Left lung (tissue), 10 donors: ENCODE data around the gene DAP. TPM values are rescaled to one million over a fixed set of nuclear protein-coding genes. Genes with fewer than 3 reads are reported as not detected.

Source experiments
- ATAC-seq: fragments of 200-7000 bp; cut with Tn5 transposase; one replicate; pipeline ENCODE4 v1.9.1; 2020; ENCODE audit warnings: moderate library complexity
- DNase-seq, 4 donors: peaks; one replicate each; pipeline ENCODE4 v3.0.0-alpha.2; 2013 to 2020
- H3K27ac ChIP-seq, 2 donors: fragments of 200-600 bp; sonication (generic) in 1 of 2; one replicate each; pipeline versions ENCODE4 v1.5.0 to v1.8.0; 2020 to 2021
- H3K27me3 ChIP-seq, 2 donors: fragments of 200-600 bp; sonication (generic) in 1 of 2; one replicate each; pipeline versions ENCODE4 v1.5.0 to v1.8.0; 2020 to 2021
- H3K36me3 ChIP-seq, 2 donors: fragments of 200-600 bp; sonication (generic) in 1 of 2; one replicate each; pipeline versions ENCODE4 v1.5.0 to v1.8.0; 2020 to 2021
- H3K4me1 ChIP-seq, 2 donors: fragments of 200-600 bp; one replicate each; pipeline ENCODE4 v1.8.0; 2021
- H3K4me3 ChIP-seq, 2 donors: fragments of 200-600 bp; sonication (generic) in 1 of 2; one replicate each; pipeline versions ENCODE4 v1.5.0 to v1.8.0; 2020 to 2021; ENCODE audit warnings: mild to moderate bottlenecking in 1 of 2
- H3K9me3 ChIP-seq, 2 donors: fragments of 200-600 bp; sonication (generic) in 1 of 2; one replicate each; pipeline versions ENCODE4 v1.5.0 to v1.8.0; 2020 to 2021
- CTCF ChIP-seq, 2 donors: fragments of 200-600 bp; sonication (generic) in 1 of 2; IDR thresholded peaks; one replicate each; pipeline versions ENCODE4 v1.5.0 to v1.8.0; 2021; ENCODE audit warnings: antibody characterized with exemption in 2 of 2
- intact Hi-C, 2 donors: fragments of 100-400 bp; cut with DNase I; formaldehyde crosslinking; loops; one replicate each; pipeline versions ENCODE4 v1.11.2 to v1.14.2; 2022
- polyA plus RNA-seq, 6 donors: library from polyadenylated mRNA; unstranded; fragments of 120-200 nt; gene quantifications; one replicate each; pipeline ENCODE4 v1.2.1, GENCODE V29; 2013; ENCODE audit not compliant: insufficient read length in 6 of 6
- total RNA-seq, 2 donors: library from RNA; stranded (reverse); fragmentation: NEBNext Ultra II Directional; extraction: Animal tissue kit (Norgen Biotek cat#: 25700); gene quantifications; one replicate each; pipeline ENCODE4 v1.2.1, GENCODE V29; 2021
- donor health status: DM: no; HTN: yes; CAD: no.
- donor health status: DM: no; HTN: no; CAD: no.

The DAP gene
- total and polyA plus RNA-seq, 8 donors = 78.5 to 125 (median 107) TPM

- TF ChIP-seq CTCF (IDR thresholded peaks at IDR 0.05) = no peak
- no peak for ATAC-seq
- no peaks in the 10 kb centered on the region for H3K27me3 ChIP-seq
- DNase-seq = no peak
- no peak overlapping the region for H3K27ac ChIP-seq
- no peak overlapping the region for H3K4me3 ChIP-seq
- peaks cover 0 to 23% of the 10 kb centered on the region in 2 donors for H3K36me3 ChIP-seq
- intact Hi-C loops = no loop called here
- H3K9me3 ChIP-seq = peaks cover 0 to 2% of the 10 kb centered on the region in 2 donors
- H3K4me1 ChIP-seq = peaks cover 4 to 30% of the 10 kb centered on the region in 2 donors
Measured at GRCh38 chr5:10736808-10737207, 24.2 kb downstream of the DAP start.

- intact Hi-C loops = no loop called here
- Histone ChIP-seq H3K27me3 (no peaks in the 10 kb centered on the region), H3K4me1 (peaks cover 4 to 34% of the 10 kb centered on the region in 2 donors), H3K36me3 (peaks cover 0 to 23% of the 10 kb centered on the region in 2 donors), H3K9me3 (peaks cover 0 to 2% of the 10 kb centered on the region in 2 donors), H3K4me3 (no peak overlapping the region), H3K27ac (no peak overlapping the region)
- no peak for TF ChIP-seq CTCF (IDR thresholded peaks at IDR 0.05)
- DNase-seq (no peak), ATAC-seq (no peak)
Measured at GRCh38 chr5:10736354-10736753, 24.7 kb downstream of the DAP start.

GRCh38 chr5:10735569-10736276 is 25.3 kb downstream of the DAP start:
- no peak for TF ChIP-seq CTCF (IDR thresholded peaks at IDR 0.05)
- intact Hi-C loops = no loop called here
- peaks cover 0 to 18% of the 10 kb centered on the region in 2 donors for H3K36me3 ChIP-seq
- no peak overlapping the region for H3K4me3 ChIP-seq
- H3K27me3 ChIP-seq = no peaks in the 10 kb centered on the region
- ATAC-seq (no peak), DNase-seq (no peak)
- no peak overlapping the region for H3K27ac ChIP-seq
- no peaks in the 10 kb centered on the region for H3K9me3 ChIP-seq
- H3K4me1 ChIP-seq = peaks cover 4 to 34% of the 10 kb centered on the region in 2 donors

GRCh38 chr5:10734832-10735523 is 26.1 kb downstream of the DAP start:
- no peak for TF ChIP-seq CTCF (IDR thresholded peaks at IDR 0.05)
- peaks cover 4 to 34% of the 10 kb centered on the region in 2 donors for H3K4me1 ChIP-seq
- H3K9me3 ChIP-seq = no peaks in the 10 kb centered on the region
- H3K4me3 ChIP-seq = no peak overlapping the region
- intact Hi-C loops = no loop called here
- no peaks in the 10 kb centered on the region for H3K27me3 ChIP-seq
- DNase-seq (no peak), ATAC-seq (no peak)
- H3K36me3 ChIP-seq = peaks cover 0 to 14% of the 10 kb centered on the region in 2 donors
- H3K27ac ChIP-seq = no peak overlapping the region

- Histone ChIP-seq H3K4me1 (peaks cover 4 to 34% of the 10 kb centered on the region in 2 donors), H3K36me3 (peaks cover 0 to 14% of the 10 kb centered on the region in 2 donors), H3K27ac (peak overlapping the region in 1 of 2 donors; percentile 8), H3K4me3 (no peak overlapping the region), H3K27me3 (no peaks in the 10 kb centered on the region), H3K9me3 (no peaks in the 10 kb centered on the region)
- no peak for TF ChIP-seq CTCF (IDR thresholded peaks at IDR 0.05)
- intact Hi-C loops = no loop called here
- no peak for ATAC-seq
- DNase-seq = peak in 1 of 4 donors; percentile 14
Measured at GRCh38 chr5:10734037-10734709, 26.9 kb downstream of the DAP start.
